HG02938 (cell line): Measurements from ENCODE around the gene KIRREL3.

Source experiments
- ATAC-seq: cut with Tn5 transposase; IDR thresholded peaks from one replicate; pipeline ENCODE4 v1.9.1; 2021; ENCODE audit warnings: mild to moderate bottlenecking, moderate library complexity; ENCODE audit not compliant: unreplicated experiment

KIRREL3 gene

DNA sequence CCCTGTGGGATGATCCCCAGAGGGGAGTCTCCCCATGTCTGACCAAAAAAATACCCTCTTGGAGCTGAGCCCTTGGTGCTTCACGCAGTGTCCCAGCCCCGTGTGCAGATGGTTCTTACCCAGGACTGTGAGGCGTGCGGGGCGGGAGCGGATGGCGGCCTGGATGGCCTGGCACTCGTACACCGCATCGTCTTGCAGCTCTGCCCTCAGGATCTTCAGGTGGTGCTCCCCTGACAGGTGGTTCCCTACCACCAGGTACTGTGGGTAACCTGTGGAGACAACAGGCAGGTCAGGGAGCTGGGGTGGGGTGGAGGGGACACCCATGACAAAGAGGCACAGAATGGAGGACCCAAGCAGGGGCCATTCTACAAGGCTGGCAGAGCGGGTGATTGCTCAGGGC is 479.4 kb downstream of the KIRREL3 start:
- ATAC-seq, result no peak

DNA sequence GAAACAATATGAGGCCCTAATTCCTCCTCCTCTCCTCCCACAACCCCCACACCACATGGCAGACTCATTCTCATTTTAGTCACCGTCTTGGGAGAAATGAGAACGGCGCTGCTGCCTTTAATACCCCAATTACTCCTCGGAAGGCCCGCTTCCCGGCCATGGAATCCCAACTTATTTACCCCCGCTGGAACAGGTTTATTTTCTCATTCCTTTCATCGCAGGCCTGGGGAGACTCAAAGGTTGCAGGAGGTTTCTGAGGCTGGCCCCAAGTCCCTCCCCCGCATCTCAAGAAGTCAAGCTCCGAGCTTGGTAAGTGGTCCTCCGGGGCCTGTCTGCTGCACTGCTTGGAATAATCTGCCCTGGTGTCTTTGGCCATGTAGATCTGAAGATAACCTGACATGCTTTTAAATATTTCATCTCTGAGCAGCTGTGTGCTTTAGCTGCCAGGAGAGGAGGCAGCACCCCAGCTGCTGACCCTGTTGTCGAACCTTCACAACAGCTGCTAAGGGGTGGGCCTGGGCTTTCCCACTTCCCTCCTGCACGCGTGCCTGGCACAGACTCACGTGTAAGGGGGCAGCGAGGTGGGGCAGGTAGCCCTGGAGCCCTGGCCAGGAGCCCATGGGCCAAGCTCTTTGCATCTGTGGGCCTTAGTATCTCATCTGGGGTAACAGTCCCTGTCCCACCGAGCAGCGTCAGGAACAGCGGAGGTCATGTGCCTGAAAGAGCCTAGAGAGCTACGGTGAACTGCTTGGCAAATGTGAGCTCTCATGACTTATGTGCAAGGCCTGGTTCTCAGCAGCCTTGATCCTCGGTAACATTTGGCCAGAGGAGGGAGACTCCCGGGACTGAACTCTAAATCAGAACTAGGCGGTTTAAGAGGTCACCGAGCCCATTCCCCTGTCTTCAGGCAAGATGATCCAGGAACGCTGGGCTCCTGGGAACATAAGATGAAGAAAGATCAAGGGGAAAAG is 480.5 kb downstream of the KIRREL3 start:
- no peak for ATAC-seq

DNA sequence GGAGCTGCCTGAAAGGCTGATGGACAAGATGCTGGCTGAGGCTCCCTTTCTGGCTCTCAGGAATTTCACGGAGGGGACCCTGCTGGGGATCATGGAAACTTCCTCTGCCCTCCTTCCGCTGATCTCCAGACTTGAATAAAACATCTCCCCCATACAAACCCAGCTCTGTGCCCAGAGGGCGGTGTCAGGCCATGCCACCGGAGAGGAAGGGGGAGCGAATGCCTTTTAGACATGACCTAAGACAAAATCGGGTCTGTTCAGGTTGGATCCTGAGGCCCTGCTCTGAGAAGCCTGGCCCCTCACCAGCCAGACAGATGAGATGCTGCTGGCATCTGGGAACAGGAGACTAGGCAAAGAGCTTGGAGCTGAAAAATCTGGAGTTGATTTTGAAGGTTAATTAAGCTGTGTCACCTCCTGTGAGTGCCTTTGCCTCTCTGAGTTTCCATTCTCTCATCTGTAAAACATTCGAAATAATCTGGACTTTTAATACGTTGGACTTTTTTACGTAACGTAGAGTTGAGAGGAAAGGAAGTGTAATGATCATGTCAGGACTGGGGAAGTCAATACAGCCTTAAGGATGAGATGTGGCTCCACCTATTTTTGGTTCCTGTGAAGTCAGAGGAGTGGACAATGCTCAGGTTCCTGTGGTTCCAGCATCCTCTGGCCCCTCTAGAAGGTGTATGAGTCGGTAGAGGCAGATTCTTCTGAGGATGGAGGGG is 481.4 kb downstream of the KIRREL3 start:
- ATAC-seq, result no peak

DNA sequence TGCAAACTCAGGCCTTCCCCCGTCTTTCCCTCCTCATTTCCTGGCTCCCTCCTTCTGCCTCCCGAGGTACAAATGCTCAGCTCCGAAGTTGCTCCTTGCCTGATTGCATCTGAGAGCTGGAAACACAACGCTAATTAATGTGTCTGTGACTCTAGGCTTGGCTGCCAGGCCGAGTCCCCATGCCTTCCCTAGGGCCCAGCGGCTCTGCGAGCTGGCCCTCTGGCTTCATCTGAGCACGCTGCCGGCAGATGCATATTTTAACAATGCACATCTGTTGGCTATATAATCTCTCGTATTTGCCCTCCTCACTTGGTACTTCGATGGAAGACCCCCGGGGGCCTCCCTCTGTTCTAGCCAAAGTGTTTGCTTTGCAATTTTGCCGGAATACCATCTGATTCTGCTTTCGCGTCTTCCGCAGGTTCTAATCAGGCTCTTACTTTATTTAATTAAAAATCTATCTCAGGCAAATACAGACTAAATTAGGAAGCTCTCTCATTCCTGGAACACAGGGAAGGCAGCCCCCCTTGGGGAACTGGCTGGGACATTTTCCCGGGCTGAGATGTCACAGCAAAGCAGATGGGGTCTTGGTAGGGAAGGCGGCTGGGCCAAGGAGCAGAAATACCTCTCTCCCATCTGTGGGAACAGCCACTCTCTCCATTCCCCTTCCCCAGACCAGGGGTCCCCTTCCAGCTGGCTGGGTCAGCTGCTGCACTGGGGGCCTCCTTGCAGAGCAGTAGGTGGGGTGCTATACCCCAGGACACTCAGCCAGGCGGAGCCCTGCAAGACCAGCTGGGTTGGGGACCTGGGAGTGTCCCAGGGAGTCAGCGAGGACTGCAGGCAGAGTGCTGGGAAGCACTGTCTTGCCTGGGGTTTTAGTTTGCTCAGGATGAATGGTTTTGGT is 482.2 kb downstream of the KIRREL3 start:
- ATAC-seq, result no peak

DNA sequence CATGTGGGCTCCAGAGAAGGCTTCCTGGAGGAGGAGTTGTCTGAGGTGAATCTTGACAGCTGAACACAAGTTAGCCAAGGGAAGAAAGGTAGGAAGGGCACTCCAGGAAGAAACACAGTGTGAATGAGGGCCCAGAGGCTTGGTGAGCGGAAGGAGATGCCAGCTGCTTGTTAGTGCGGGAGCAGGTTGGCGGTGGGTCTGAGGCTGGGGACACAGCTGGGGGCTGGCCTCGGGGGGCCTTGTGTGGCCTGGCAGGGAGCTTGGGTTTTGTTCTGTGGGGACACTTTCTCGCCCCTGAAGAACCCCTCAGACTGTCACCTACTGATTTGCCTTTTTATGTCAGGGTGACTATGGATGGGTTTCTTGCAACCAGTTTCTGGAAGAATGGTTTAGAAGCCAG is 485.1 kb downstream of the KIRREL3 start:
- no peak for ATAC-seq

DNA sequence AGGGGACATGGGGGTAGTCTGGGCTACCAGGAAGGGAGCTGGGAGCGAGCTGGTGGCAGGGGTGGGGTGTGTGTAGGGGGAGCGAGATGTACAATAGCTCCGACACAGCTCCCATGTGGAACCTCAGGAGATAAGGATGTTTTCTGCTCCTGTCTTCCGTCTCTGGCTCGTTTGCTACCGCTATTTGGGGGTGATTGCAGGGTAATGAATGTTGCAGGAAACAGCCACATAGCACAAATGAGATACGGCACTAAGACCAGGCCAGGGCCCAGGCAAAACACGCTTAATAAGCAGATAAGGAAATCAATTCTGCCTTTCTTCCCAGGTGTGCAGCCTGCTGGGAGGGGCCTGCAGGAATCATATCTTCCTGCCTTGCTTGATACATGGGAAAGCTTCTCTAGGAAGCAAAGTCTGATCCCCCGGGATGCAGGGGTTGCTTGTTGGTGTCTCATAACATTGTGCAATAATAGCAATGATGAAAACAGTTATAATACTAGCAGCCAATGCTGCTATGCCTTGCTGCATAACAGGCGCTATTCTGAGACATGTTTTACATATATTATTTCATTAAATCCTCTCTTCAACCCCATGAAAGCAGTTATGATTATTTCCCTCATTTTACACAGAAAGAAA is 486.4 kb downstream of the KIRREL3 start:
- no peak for ATAC-seq

DNA sequence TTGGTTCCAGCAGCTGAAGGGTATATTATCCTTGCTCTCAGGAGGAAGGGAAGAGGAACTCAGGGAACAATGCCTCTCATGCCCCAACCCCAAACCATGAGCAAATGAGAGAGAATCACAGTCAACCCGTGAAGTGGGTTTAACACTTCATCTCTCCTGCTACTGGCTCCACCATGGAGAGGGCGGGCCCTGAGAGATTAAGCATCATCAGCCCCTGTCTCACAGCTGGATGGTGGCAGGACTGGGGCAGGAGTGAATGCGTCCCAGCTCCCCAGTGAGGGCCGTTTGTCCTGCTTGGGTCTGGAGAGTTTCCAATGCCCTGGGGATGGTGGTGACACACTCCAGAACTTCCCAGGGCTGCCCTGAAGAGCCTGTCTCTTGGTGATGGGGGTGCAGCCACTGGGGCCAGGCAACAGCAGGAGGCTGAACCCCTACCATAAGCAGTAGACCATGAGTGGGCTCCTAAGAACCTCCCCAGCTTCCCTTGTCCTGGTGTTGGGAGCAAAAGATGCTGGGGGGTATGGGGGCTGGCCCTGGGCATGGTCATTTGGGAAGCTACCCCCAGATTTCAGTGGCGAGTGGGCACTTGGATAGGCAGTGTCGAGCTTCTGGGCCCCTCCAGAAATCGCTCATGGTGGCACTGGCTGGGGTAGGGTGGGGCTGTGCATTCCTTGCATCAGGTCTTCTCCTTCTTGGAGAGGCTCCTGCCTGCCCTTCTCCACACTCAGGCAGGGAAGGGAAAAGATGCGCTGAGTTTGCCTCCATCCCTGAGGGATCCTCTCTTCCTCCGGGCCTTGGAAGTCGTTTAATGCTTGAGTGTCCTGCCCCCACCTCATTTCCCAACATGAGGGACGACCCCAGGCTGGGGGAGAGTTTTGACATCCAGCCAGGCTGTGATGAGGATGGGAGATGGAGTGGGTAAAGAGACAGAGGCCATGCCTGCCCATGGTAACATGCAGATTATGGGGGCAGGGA is 487.5 kb downstream of the KIRREL3 start:
- no peak for ATAC-seq

DNA sequence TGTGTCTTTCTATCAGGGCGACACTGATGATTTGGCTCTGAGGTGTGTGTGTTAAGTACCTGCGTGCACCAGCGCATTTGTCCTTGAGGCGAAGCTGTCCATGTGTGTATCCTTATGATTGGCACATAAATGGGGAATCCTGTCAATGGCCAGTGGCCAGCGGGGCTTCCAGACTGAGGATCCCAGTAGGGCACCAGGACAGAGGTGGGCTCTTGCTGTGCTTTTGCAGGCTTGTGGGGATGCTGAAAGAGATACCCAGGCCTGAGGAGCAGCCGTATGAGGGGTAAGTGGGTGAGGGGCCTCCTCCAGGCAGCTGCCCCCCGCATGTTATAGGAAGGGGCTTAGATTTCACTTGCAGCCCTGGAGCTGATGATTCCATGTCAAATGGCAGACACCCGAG is 488.3 kb downstream of the KIRREL3 start:
- ATAC-seq, result no peak

DNA sequence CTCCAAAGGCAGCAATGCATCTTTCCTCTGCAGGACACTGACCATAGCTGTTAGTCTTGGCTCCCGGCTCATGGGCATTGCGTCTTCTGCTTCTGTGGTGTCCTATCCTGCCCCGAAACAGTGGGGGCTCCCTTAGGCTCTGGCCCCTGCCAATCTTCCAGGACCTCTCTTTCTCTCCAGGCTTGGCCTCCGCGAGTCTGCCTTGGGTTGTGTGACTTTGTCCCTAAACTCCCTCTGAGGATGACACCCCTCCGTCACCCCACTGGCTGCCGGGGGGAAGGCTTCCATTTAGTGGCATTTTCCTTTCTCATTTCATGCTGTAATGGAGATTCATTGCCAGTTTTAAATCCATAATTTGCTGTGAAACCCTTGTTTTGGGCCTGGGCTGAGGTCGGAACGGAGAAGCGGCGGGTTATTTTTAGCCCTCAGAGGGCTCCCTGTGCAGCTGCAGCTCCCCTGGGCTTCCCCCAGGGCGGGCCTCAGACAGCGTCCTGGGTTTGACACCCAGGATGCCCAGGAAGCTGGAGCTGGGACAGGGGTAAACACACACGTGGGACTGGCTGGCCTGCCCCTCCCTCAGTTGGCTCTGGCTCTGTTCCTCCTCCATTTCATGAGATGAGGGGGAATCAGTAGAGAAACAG is 489.0 kb downstream of the KIRREL3 start:
- ATAC-seq, result no peak

DNA sequence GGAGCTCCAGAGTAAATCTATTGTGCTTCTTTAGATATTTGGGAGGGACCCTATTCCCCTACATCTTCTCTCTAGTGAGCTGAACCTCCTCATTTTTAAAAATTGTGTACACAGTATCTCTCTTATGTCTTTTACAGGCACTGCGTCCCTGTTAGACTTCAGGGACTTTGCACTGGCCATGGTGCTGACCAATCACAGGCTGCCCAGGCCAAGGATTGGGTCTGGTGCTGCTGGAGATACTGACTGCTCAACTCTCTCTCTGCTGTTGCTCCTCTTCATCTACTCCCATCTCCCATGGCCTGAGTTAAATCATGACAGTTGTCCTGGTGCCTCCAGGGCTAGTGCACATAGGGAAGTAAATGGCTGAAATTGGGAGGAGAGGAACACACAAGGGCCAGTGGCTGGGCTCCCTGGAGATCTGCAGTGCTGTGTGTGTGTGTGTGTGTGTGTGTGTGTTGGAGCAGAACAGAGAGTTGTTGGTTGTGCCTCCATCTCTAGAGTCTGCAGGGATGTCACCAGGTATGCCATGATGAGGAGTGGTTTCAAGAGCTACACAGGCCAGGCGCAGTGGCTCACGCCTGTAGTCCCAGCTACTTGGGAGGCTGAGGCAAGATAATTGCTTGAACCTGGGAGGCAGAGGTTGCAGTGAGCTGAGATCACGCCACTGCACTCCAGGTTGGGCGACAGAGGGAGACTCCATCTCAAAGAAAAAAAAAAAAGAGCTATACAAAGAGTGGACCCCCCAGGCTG is 489.8 kb downstream of the KIRREL3 start:
- ATAC-seq, result no peak

DNA sequence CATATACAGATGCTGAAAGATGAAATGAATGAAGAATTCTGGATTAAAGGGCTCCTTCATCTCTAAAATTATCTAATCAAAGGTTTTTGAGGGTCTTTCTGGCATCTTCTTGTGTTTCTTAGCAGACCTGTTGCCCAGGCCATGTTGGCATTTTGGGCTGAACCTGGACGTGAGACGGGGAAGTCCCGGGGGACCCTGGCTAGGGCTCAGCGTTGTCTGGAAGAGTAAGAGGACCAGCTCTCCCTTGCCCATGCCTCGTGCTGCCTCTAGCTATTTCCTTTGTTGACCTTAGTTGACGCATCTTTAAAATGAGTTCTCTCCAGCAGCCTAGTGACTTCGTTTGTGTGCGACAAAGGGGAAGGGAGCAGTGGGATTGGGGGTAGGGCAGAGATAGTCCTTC is 492.9 kb downstream of the KIRREL3 start:
- no peak for ATAC-seq

DNA sequence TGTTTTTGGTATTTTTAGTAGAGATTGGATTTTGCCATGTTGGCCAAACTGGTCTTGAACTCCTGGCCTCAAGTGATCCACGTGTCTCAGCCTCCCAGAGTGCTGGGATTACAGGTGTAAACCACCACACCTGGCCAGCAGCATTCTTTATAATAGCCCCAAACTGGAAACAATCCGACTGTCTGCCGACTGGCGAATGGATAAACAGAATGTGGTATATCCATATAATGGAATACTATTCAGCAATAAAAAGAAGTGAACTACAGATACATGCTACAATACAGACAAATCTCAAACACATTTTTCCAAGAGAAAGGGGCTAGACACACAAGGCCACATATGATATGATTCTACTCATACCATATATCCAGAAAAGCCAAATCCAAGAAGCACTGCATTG is 493.8 kb downstream of the KIRREL3 start:
- no peak for ATAC-seq

DNA sequence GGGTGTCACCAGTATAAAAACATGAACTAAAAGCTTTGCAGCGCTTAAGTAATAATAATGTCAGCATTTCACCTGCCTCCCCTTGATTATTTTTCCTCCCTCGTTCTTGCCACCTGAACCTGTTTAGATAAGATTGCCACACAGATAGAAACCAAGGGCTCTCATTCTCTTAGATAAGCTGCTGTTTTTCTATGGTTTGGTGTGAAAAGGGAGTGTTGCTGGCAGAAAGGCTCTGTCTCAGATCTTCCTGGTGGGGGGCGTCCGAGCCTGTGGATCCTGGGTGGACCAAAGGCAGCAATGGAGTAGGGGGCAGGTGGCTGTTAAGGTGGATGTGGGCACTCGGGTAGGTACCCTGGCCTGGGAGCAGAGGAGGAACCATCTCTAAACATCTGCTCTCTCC is 497.6 kb downstream of the KIRREL3 start:
- no peak for ATAC-seq

DNA sequence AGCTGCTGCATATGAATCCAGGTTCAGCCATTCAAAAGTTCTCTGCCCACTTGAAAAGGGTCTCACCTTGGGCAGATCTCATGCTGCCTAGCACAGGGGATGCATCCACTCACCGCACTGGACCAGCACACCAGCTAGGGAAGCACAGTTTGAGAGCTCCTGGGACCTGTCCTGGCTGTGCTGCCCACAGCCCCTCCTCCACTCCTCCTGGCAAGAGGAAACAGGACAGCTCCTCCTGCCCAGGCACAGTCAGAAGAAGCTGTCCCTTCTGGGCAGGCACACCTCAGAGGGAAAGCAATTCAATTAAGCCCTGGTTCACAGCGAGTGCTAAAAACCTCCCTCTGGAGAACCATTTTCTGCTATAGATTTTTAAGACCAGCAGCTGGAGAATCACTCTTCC is 498.4 kb downstream of the KIRREL3 start:
- ATAC-seq, result no peak

DNA sequence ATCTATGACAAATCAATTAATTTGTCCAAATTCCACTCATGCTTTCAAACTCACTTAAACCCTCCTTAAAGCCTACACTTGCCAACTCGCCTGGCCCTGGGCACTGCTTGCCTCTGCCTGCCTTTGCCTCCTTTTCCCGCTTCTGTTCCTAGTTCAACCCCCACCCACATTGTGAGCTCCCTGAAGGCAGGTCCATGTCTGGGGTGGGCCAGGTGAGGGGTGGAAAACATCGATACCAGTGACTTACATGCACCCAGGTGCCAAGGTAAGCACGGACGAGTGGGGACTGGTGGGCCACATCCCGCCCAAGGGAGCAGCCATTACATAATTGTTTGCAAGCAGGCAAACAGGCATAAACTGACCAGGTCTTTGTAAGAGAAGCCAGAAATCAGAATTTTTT is 498.9 kb downstream of the KIRREL3 start:
- ATAC-seq, result no peak

DNA sequence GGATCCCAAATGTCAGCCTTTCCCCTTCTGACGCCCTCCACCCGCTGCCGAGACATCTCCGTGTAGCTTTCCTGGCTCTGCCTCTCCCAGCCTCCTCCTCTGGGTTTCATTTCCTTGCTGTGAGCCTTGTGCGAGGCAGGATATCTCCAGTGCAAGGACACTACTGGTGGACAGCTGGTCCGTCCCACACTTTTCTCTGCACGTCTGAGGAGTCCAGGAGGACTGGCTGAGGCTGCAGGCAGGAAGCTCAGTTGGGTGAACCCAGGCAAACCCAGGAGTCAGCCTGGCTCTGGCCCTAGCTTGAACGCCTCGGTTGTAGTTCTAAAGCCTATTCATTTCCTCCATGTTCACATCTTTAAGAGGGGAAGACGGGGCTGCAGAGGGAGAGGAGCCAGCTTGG is 499.6 kb downstream of the KIRREL3 start:
- ATAC-seq, result no peak

DNA sequence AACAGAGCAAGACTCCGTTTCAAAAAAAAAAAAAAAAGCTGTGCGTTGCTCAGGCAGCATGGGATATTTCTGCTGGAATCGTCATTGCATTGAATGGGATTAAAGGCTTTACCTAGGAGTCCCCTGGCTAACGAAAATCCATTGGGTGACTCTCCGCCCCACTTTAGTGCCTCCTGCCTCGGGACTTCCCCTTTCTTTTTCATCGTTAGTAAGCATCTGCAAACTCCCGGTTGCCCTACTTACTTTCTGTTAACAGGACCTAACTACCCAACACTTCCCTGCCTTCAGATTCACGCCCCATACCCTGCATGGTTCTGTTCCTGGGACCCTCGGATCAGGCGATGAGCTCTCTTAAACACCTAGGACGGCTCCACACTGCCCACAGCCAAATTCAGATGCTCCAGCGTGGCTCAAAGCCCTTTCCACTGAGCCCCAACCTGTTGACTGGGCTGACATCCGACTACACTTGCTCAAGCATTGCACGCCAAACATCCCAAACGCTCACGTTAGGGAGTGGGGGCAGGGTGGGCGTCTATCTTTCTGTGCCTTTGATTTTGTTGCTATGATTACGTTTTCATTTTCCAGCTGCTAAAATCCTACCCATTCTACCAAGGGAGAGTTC is 501.3 kb downstream of the KIRREL3 start:
- ATAC-seq, result no peak

DNA sequence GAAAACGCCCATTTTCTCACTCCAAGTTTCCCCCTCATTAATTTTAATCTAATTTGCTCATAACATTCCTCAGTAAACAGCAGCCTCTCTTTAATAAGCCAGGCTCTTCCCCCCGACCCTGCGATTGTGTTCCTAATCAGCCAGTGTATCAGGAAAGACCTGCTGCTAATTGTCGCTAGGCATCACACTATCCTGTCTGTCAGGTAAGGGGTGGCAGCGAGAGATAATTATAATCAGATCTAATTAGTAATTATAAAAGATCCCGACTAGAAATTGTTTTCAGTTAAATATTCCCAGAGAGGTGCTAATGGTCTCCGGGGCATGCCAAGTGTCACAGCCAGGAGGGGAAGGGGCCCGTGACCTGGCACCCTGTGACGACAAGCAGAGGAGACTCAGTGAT is 502.3 kb downstream of the KIRREL3 start:
- ATAC-seq, result no peak
